ENCODE measurements around the gene TMEM106C.

DNA sequence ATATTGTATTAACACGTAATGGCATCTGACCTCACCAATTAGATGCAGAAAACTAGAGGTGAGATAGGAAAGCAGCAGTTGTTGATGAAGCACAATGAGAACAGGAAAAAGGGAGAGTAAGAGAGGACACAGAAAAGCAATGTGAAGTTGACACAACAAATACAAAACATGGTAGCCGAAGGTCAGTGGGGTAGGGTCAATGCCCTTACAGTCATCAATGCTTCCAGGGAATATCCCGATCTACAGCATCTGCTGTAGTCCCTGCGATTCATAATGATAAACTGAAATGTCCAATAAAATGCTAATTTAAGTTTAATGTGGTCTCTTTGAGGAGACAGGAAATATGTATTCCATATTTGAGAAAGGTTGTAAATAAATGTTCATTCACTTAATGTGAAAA is 43.8 kb downstream of the TMEM106C start:
- TF ChIP-seq, protein P1, sequence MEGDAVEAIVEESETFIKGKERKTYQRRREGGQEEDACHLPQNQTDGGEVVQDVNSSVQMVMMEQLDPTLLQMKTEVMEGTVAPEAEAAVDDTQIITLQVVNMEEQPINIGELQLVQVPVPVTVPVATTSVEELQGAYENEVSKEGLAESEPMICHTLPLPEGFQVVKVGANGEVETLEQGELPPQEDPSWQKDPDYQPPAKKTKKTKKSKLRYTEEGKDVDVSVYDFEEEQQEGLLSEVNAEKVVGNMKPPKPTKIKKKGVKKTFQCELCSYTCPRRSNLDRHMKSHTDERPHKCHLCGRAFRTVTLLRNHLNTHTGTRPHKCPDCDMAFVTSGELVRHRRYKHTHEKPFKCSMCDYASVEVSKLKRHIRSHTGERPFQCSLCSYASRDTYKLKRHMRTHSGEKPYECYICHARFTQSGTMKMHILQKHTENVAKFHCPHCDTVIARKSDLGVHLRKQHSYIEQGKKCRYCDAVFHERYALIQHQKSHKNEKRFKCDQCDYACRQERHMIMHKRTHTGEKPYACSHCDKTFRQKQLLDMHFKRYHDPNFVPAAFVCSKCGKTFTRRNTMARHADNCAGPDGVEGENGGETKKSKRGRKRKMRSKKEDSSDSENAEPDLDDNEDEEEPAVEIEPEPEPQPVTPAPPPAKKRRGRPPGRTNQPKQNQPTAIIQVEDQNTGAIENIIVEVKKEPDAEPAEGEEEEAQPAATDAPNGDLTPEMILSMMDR (conservative IDR thresholded peaks at IDR 0.05; ENCODE audit: low read length), result no peak
- no peak for TF ChIP-seq EZH2phosphoT487 (IDR thresholded peaks at IDR 0.05; ENCODE audit: borderline replicate concordance)
